HuH-7.5 (cell line): ENCODE data around the gene SERPINF2.
"Not testable (repeated sequence)": the region's sequence is repeated elsewhere in the genome, so short reads cannot be mapped to it uniquely, and the experiment has no call there.

Source experiments
- DNase-seq: peaks from one replicate; pipeline ENCODE4 v3.0.0; 2011; ENCODE audit warnings: low spot score

Gene SERPINF2

GRCh38 chr17:1735418-1735817 lies 7.3 kb upstream of the SERPINF2 start:
- DNase-seq: no peak

GRCh38 chr17:1735834-1736347 lies 6.8 kb upstream of the SERPINF2 start:
- DNase-seq: peak; percentile 46

- DNase-seq: peak; percentile 97
Measured at GRCh38 chr17:1736348-1737281, 6.1 kb upstream of the SERPINF2 start.

- no peak for DNase-seq
Measured at GRCh38 chr17:1737531-1738291, 5.0 kb upstream of the SERPINF2 start.

- DNase-seq: not testable (repeated sequence)
Measured at GRCh38 chr17:1741899-1742298, 772 bp upstream of the SERPINF2 start.

- no peak for DNase-seq
Measured at GRCh38 chr17:1743088-1743439, 393 bp downstream of the SERPINF2 start.

- DNase-seq: no peak
Measured at GRCh38 chr17:1744551-1745512, 2.2 kb downstream of the SERPINF2 start.

GRCh38 chr17:1745513-1746020 lies 2.9 kb downstream of the SERPINF2 start:
- no peak for DNase-seq

- DNase-seq: no peak
Measured at GRCh38 chr17:1746975-1747543, 4.4 kb downstream of the SERPINF2 start.

- no peak for DNase-seq
Measured at GRCh38 chr17:1750628-1751027, 8.0 kb downstream of the SERPINF2 start.

- DNase-seq: no peak
Measured at GRCh38 chr17:1752425-1753262, 10.0 kb downstream of the SERPINF2 start.

GRCh38 chr17:1753767-1754429 lies 11.2 kb downstream of the SERPINF2 start:
- no peak for DNase-seq

GRCh38 chr17:1754430-1755112 lies 11.9 kb downstream of the SERPINF2 start:
- DNase-seq: no peak

- no peak for DNase-seq
Measured at GRCh38 chr17:1755252-1755826, 12.7 kb downstream of the SERPINF2 start.

- DNase-seq: no peak
Measured at GRCh38 chr17:1755827-1756262, 13.2 kb downstream of the SERPINF2 start.

- DNase-seq: no peak
Measured at GRCh38 chr17:1758807-1759206, 16.1 kb downstream of the SERPINF2 start.

- DNase-seq: no peak
Measured at GRCh38 chr17:1759529-1759928, 16.9 kb downstream of the SERPINF2 start.

- DNase-seq: no peak
Measured at GRCh38 chr17:1762233-1762900, 19.7 kb downstream of the SERPINF2 start.
